Measurements from ENCODE around the gene SLC25A21.

DNA sequence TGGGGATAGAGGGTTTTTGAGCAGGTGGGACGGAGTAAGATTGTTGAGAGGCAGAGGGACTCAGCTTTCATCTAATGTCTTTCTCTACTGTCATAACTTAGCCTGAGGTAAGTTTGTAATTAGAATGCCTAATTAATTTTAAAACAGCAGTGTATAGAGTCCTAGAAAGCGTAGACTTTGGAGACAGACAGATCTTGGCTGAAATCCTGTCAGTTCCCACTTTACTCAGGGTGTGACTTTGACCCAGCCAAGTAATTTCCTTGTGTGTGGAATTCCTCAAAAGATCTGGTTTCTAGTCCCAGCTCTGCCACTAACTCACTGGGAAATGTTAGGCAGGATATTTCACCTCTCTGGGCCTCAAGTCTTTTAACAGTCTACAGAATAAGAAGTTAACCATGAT lies 74.3 kb downstream of the SLC25A21 start:
- TF ChIP-seq POLR2A (IDR thresholded peaks at IDR 0.05; ENCODE audit: low read length) (no peak), GATA1 (IDR thresholded peaks at IDR 0.05; ENCODE audit: low read depth, low read length) (no peak)
